Neuronal stem cell (in vitro differentiated cells): Measurements from ENCODE around the gene MECR.
A peak's percentile ranks its signal among the peaks of the same experiment; 100 is the strongest.

Source experiments
- DNase-seq: peaks from one replicate; pipeline ENCODE4 v3.0.0-alpha.2; 2013; ENCODE audit warnings: low spot score
- H2AFZ ChIP-seq: one replicate; pipeline ENCODE4 v1.6.1; 2013; ENCODE audit warnings: mild to moderate bottlenecking, low read length, inconsistent platforms
- H2AK5ac ChIP-seq: 2 replicates; pipeline ENCODE4 v1.6.1; 2013; ENCODE audit warnings: low read depth, mild to moderate bottlenecking, inconsistent platforms, low read length, moderate library complexity, mixed read lengths
- H2BK120ac ChIP-seq: 2 replicates; pipeline ENCODE4 v1.6.1; 2013; ENCODE audit warnings: low read depth, mild to moderate bottlenecking, inconsistent platforms, low read length, moderate library complexity, mixed read lengths
- H2BK12ac ChIP-seq: one replicate; pipeline ENCODE4 v1.6.1; 2013; ENCODE audit warnings: low read length, inconsistent platforms
- H2BK15ac ChIP-seq: 2 replicates; pipeline ENCODE4 v1.6.1; 2013; ENCODE audit warnings: mild to moderate bottlenecking, low read length, inconsistent platforms, mixed read lengths
- H2BK5ac ChIP-seq: one replicate; pipeline ENCODE4 v1.6.1; 2013; ENCODE audit warnings: inconsistent platforms, mild to moderate bottlenecking, low read length, moderate library complexity
- H3K14ac ChIP-seq: one replicate; pipeline ENCODE4 v1.6.1; 2013; ENCODE audit warnings: low read length, inconsistent platforms
- H3K18ac ChIP-seq: 2 replicates; pipeline ENCODE4 v1.6.1; 2013; ENCODE audit warnings: low read length, inconsistent platforms
- H3K23ac ChIP-seq: 2 replicates; pipeline ENCODE4 v1.6.1; 2013; ENCODE audit warnings: low read depth, mild to moderate bottlenecking, mixed read lengths, low read length, inconsistent platforms; ENCODE audit not compliant: poor library complexity
- H3K27ac ChIP-seq: replicated peaks from 3 replicates; pipeline ENCODE4 v1.5.1; 2013; ENCODE audit warnings: low read length, inconsistent platforms
- H3K27me3 ChIP-seq, 3 experiments: 2 replicates each; pipeline ENCODE4 v1.6.1; 2013; ENCODE audit warnings: low read length in 3 of 3, mild to moderate bottlenecking in 2 of 3, inconsistent platforms in 1 of 3, low read depth in 1 of 3, mixed read lengths in 1 of 3, moderate library complexity in 1 of 3; ENCODE audit not compliant: control insufficient read depth in 3 of 3, insufficient read depth in 3 of 3
- H3K36me3 ChIP-seq, 2 donors: replicated peaks in 1 of 2; 2 replicates each; pipeline ENCODE4 v1.6.1; 2013; ENCODE audit warnings: low read length in 2 of 2; ENCODE audit not compliant: control insufficient read depth in 2 of 2, insufficient read depth in 2 of 2
- H3K4ac ChIP-seq: 2 replicates; pipeline ENCODE4 v1.6.1; 2013; ENCODE audit warnings: inconsistent platforms, mild to moderate bottlenecking, low read length, moderate library complexity
- H3K4me1 ChIP-seq, 2 donors: 1 replicate in 1 of 2; 2 replicates in 1 of 2; pipeline ENCODE4 v1.6.1; 2013; ENCODE audit warnings: low read length in 2 of 2, low read depth in 1 of 2; ENCODE audit not compliant: control insufficient read depth in 2 of 2, insufficient read depth in 1 of 2
- H3K4me2 ChIP-seq: one replicate; pipeline ENCODE4 v1.6.1; 2013; ENCODE audit warnings: mild to moderate bottlenecking, low read length, inconsistent platforms; ENCODE audit not compliant: insufficient read depth, poor library complexity, severe bottlenecking
- H3K4me3 ChIP-seq, 2 donors: 2 replicates each; pipeline ENCODE4 v1.5.1; 2013; ENCODE audit warnings: low read length in 2 of 2, mild to moderate bottlenecking in 2 of 2, inconsistent platforms in 1 of 2, moderate library complexity in 1 of 2
- H3K79me1 ChIP-seq: one replicate; pipeline ENCODE4 v1.6.1; 2013; ENCODE audit warnings: low read depth, mild to moderate bottlenecking, inconsistent platforms, low read length, moderate library complexity
- H3K9ac ChIP-seq: one replicate; pipeline ENCODE4 v1.6.1; 2013; ENCODE audit warnings: mild to moderate bottlenecking, low read depth, low read length, inconsistent platforms; ENCODE audit not compliant: poor library complexity
- H3K9me3 ChIP-seq, 2 donors: replicated peaks in 1 of 2; 2 replicates each; pipeline versions ENCODE3 to v1.6.1; 2013; ENCODE audit warnings: low read length in 2 of 2, mild to moderate bottlenecking in 2 of 2, inconsistent platforms in 1 of 2, low read depth in 1 of 2, mixed read lengths in 1 of 2, moderate library complexity in 1 of 2; ENCODE audit not compliant: control insufficient read depth in 2 of 2, insufficient read depth in 1 of 2
- H4K8ac ChIP-seq: one replicate; pipeline ENCODE4 v1.6.1; 2013; ENCODE audit warnings: low read depth, mild to moderate bottlenecking, inconsistent platforms, low read length, moderate library complexity
- H4K91ac ChIP-seq: one replicate; pipeline ENCODE4 v1.6.1; 2013; ENCODE audit warnings: low read length, low read depth, mild to moderate bottlenecking, inconsistent platforms; ENCODE audit not compliant: poor library complexity
- WGBS, 2 donors: extraction: QIAGEN DNeasy Blood & Tissue Kit; methylation state at CpG; one replicate each; pipeline ENCODE4 v1.1.7; 2013; ENCODE audit warnings: missing lambda C conversion rate in 2 of 2, mixed read lengths in 1 of 2; ENCODE audit not compliant: insufficient read length in 2 of 2, insufficient replicate concordance in 1 of 2; ENCODE audit errors: extremely low coverage in 2 of 2; 5-methylcytosine and 5-hydroxymethylcytosine counted together

MECR gene

DNA sequence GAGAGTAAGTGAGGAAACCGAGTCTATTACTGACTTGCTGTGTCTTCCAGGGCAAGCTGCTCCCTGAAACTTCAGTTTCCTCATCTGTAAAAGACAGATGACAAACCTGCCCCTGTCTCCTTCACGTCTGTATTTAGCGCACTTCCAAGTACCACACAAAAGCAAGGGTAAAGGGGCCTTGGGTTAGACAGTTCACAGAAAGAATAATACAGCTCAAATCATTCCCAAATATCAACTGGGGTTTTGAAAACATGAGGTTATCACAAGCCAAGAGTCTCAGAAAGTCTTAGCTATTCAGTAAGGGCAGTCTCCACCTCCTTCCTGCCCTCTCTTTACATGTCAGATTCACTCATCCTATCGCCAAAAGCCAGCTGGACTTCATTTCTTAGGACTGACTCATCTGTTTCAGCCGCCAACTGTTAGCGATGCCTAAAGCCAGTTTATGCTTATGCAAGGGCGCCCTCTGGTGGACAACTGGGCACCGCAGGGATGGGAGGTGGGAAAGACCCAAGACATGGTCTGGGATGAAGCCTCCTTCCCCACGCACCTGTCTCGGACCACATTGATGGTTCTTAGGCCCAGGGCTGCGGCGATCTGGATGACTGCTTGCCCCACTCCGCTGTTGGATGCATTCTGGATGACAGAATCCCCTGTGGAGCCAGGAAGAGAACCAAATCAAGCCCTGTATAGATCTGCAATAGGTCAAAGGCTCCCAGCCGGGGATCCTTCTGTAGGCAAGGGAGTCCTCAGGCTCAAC is 28.0 kb downstream of the MECR start:
- peak; percentile 92 for DNase-seq
- Histone ChIP-seq H3K27me3 (no peaks in the 10 kb centered on the region), H3K9ac (no peak overlapping the region), H3K27ac (no peak overlapping the region), H2BK120ac (no peak overlapping the region), H2BK5ac (no peak overlapping the region), H3K14ac (no peak overlapping the region), H2AFZ (no peak overlapping the region), H3K36me3 (peaks cover 31 to 68% of the 10 kb centered on the region in 2 donors), H3K18ac (no peak overlapping the region), H3K4me2 (no peak overlapping the region), H2AK5ac (no peak overlapping the region), H3K4ac (no peak overlapping the region), H4K8ac (no peak overlapping the region), H3K4me1 (peaks cover 3 to 4% of the 10 kb centered on the region in 2 donors), H3K9me3 (no peaks in the 10 kb centered on the region), H3K23ac (no peak overlapping the region), H3K79me1 (no peaks in the 10 kb centered on the region), H3K4me3 (no peak overlapping the region), H4K91ac (no peak overlapping the region), H2BK15ac (no peak overlapping the region), H2BK12ac (no peak overlapping the region)
- WGBS, 2 donors = no CpG with 5 or more reads among the region's 14 CpGs

- Histone ChIP-seq H2BK12ac (no peak overlapping the region), H3K27me3 (no peaks in the 10 kb centered on the region), H3K4me1 (peaks cover 3 to 4% of the 10 kb centered on the region in 2 donors), H3K9me3 (no peaks in the 10 kb centered on the region), H3K4me3 (no peak overlapping the region), H3K18ac (no peak overlapping the region), H4K91ac (no peak overlapping the region), H2AK5ac (no peak overlapping the region), H2BK15ac (no peak overlapping the region), H2BK120ac (no peak overlapping the region), H3K36me3 (peaks cover 31 to 75% of the 10 kb centered on the region in 2 donors), H3K4me2 (no peak overlapping the region), H3K27ac (no peak overlapping the region), H4K8ac (no peak overlapping the region), H2BK5ac (no peak overlapping the region), H3K23ac (no peak overlapping the region), H3K79me1 (no peaks in the 10 kb centered on the region), H3K14ac (no peak overlapping the region), H2AFZ (no peak overlapping the region), H3K9ac (no peak overlapping the region), H3K4ac (no peak overlapping the region)
- WGBS, 2 donors = no CpG with 5 or more reads among the region's 1 CpG
- DNase-seq = no peak
Observed at GRCh38 chr1:29202053-29202452, 28.7 kb downstream of the MECR start.

GRCh38 chr1:29201595-29202051 is 29.1 kb downstream of the MECR start:
- H2BK120ac ChIP-seq = no peak overlapping the region
- no peak overlapping the region for H2AK5ac ChIP-seq
- H2AFZ ChIP-seq = no peak overlapping the region
- no peak for DNase-seq
- no peak overlapping the region for H3K4me3 ChIP-seq
- H3K79me1 ChIP-seq = no peaks in the 10 kb centered on the region
- no CpG with 5 or more reads among the region's 6 CpGs for WGBS, 2 donors
- no peak overlapping the region for H4K91ac ChIP-seq
- no peak overlapping the region for H3K23ac ChIP-seq
- no peak overlapping the region for H3K27ac ChIP-seq
- no peak overlapping the region for H3K4me2 ChIP-seq
- H3K27me3 ChIP-seq = no peaks in the 10 kb centered on the region
- H3K14ac ChIP-seq = no peak overlapping the region
- H2BK15ac ChIP-seq = no peak overlapping the region
- H3K9ac ChIP-seq = no peak overlapping the region
- no peak overlapping the region for H4K8ac ChIP-seq
- H2BK5ac ChIP-seq = no peak overlapping the region
- H2BK12ac ChIP-seq = no peak overlapping the region
- peaks cover 30 to 76% of the 10 kb centered on the region in 2 donors for H3K36me3 ChIP-seq
- H3K9me3 ChIP-seq = no peaks in the 10 kb centered on the region
- no peak overlapping the region for H3K4ac ChIP-seq
- H3K18ac ChIP-seq = no peak overlapping the region
- peaks cover 3 to 4% of the 10 kb centered on the region in 2 donors for H3K4me1 ChIP-seq

DNA sequence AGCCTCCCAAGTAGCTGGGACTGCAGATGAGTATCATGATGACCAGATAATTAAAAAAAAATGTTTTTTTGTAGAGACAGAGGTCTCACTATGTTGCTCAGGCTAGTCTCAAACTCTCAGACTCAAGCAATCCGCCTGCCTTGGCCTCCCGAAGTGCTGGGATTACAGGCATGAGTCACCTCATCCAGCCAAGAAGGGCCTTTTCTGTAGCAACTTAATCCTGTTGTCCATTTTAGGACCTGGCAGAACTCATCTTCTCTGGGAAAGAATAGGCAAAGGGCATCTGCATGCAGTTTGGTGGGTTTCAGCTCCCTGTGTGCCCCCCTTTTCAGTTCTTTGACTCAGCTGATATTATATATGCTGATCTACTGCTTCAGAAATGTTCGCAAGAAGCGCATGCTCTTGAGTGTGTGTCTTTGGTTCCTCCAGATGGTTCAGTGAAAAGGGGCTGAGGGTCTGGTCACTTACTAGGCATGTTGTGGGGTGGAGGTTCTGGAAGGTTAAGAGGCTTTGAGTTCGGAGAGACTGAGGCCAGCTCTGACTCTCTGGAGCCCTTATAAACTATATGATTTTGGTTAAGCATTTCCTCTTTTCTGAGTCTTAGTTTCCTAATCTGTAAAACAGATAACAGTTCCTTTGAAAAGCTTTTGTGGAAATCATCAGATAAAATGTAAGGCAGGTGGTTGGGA is 29.7 kb downstream of the MECR start:
- H2AFZ ChIP-seq = no peak overlapping the region
- H3K4me1 ChIP-seq = peaks cover 3 to 4% of the 10 kb centered on the region in 2 donors
- DNase-seq = no peak
- no CpG with 5 or more reads among the region's 5 CpGs for WGBS, 2 donors
- no peak overlapping the region for H3K18ac ChIP-seq
- no peak overlapping the region for H4K8ac ChIP-seq
- H3K27ac ChIP-seq = no peak overlapping the region
- H3K4me2 ChIP-seq = no peak overlapping the region
- no peaks in the 10 kb centered on the region for H3K9me3 ChIP-seq
- peaks cover 25 to 73% of the 10 kb centered on the region in 2 donors for H3K36me3 ChIP-seq
- H2BK5ac ChIP-seq = no peak overlapping the region
- H3K9ac ChIP-seq = no peak overlapping the region
- H2BK120ac ChIP-seq = no peak overlapping the region
- H2AK5ac ChIP-seq = no peak overlapping the region
- no peak overlapping the region for H4K91ac ChIP-seq
- H3K79me1 ChIP-seq = no peaks in the 10 kb centered on the region
- no peak overlapping the region for H3K23ac ChIP-seq
- H2BK15ac ChIP-seq = no peak overlapping the region
- H2BK12ac ChIP-seq = no peak overlapping the region
- no peak overlapping the region for H3K14ac ChIP-seq
- H3K4me3 ChIP-seq = no peak overlapping the region
- no peak overlapping the region for H3K4ac ChIP-seq
- H3K27me3 ChIP-seq = no peaks in the 10 kb centered on the region
